ENCODE results near the gene LLGL2.
"Not testable (repeated sequence)": the region's sequence is repeated elsewhere in the genome, so short reads cannot be mapped to it uniquely, and the experiment has no call there.

LLGL2 gene, protein sequence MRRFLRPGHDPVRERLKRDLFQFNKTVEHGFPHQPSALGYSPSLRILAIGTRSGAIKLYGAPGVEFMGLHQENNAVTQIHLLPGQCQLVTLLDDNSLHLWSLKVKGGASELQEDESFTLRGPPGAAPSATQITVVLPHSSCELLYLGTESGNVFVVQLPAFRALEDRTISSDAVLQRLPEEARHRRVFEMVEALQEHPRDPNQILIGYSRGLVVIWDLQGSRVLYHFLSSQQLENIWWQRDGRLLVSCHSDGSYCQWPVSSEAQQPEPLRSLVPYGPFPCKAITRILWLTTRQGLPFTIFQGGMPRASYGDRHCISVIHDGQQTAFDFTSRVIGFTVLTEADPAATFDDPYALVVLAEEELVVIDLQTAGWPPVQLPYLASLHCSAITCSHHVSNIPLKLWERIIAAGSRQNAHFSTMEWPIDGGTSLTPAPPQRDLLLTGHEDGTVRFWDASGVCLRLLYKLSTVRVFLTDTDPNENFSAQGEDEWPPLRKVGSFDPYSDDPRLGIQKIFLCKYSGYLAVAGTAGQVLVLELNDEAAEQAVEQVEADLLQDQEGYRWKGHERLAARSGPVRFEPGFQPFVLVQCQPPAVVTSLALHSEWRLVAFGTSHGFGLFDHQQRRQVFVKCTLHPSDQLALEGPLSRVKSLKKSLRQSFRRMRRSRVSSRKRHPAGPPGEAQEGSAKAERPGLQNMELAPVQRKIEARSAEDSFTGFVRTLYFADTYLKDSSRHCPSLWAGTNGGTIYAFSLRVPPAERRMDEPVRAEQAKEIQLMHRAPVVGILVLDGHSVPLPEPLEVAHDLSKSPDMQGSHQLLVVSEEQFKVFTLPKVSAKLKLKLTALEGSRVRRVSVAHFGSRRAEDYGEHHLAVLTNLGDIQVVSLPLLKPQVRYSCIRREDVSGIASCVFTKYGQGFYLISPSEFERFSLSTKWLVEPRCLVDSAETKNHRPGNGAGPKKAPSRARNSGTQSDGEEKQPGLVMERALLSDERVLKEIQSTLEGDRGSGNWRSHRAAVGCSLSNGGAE

GRCh38 chr17:75524970-75525805 lies at the start of gene LLGL2:
Gene LLGL2 (plus strand): TSS chr17:75525697. CDS start chr17:75543427, 17,730 bp downstream.
- peak; percentile 90 for DNase-seq

DNA sequence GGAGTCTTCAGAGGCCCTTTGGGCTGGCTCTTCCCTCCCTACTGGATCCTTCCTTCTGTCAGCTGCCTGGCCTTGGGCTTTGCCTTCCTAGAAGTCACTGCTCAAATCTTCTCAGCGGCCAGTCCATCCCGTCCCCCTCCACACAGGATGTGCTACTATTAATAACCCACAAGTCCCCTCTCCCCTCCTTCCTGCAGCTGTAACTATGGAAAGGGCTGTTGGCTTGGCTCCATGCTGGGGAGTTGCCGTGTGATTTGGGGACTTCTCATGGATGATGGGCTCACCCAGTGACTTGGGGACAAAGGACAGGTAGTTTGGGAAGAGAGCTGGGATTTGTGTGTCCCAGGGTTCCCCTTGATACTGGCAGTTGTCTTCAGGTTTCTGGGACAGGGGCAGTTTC lies 49.6 kb upstream of the LLGL2 start:
- DNase-seq: no peak

GRCh38 chr17:75476271-75476671 lies 49.2 kb upstream of the LLGL2 start:
- no peak for DNase-seq

DNA sequence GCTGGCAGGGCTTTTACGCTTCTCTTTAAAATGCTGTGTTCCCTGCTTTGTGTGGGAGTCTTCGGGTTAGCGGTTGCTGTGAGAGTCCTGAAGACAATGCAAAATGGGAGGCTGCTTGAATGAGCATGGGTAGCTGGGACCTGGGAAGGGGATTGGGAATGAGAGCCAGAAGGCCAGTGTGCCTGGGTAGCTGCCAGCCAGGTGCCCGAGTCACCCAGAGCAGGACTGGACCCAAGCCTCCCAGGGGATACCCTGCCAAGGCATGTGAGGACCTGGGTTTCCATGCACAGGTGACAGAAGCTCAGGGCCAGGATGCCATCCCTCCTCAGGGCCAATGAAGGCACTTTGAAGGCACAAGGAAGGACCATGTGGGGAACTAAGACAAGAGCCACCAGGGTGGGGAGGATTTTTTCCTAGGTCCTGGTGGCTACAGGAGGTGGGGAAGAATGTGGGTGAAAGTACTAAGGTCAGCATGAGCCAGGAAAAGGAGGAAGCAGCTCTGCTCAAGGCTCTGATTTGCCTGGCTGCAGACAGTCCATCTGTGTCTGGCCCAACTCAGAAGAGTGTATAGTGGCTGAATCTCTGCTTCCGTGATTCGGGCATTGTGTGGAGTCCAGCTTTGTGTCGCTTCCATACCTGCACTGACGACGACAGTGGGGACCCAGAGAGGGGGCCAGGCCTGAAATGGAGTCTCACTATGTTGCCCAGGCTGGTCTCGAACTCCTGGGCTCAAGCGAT lies 48.6 kb upstream of the LLGL2 start:
- DNase-seq: no peak

GRCh38 chr17:75477490-75477862 lies 48.0 kb upstream of the LLGL2 start:
- not testable (repeated sequence) for DNase-seq

- DNase-seq: no peak
These were observed 47.0 kb upstream of the LLGL2 start for GRCh38 chr17:75478508-75478907.

- DNase-seq: no peak
These were observed 45.2 kb upstream of the LLGL2 start for GRCh38 chr17:75480281-75480680.

GRCh38 chr17:75481194-75482068 lies 44.1 kb upstream of the LLGL2 start:
- DNase-seq: no peak

GRCh38 chr17:75482098-75482942 lies 43.2 kb upstream of the LLGL2 start:
- no peak for DNase-seq

DNA sequence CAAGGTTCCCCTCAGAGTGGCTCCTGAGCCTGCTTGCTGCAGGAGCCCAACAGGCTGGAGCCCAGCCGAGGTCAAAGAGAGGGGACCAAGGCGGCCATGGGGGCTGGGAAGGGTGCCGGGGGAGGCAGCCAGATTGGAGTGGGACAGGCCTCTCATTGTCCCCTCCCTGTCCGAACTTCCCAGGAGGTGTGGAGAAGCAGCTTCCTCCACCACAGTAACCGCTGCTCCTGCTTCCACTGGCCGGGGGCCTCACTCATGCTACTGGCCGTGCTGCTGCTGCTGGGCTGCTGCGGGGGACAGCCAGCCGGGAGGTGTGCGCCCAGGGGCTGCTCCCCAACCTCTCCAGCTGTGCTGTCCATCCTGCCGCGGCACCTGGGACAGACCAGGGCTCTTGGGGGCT lies 39.8 kb upstream of the LLGL2 start:
- DNase-seq: no peak

DNA sequence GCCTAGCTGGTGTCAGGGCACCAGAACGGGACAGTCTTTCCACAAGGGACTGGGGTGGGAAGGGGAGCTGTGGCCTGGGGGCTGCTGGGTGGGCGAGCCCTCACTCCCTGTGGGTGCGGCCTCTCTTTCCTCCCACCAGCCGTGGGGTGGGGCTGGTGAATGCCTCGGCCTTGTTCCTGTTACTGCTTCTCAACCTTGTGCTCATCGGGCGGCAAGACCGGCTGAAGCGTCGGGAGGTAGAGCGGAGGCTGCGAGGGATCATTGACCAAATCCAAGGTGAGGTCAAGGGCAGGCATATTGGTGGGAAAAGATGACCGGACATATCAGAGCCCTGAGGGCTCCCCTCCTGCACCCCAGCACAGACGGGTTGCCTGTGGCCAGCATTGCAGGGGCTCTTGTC lies 39.3 kb upstream of the LLGL2 start:
- DNase-seq: no peak

- no peak for DNase-seq
These were observed 38.5 kb upstream of the LLGL2 start for GRCh38 chr17:75486951-75487350.

DNA sequence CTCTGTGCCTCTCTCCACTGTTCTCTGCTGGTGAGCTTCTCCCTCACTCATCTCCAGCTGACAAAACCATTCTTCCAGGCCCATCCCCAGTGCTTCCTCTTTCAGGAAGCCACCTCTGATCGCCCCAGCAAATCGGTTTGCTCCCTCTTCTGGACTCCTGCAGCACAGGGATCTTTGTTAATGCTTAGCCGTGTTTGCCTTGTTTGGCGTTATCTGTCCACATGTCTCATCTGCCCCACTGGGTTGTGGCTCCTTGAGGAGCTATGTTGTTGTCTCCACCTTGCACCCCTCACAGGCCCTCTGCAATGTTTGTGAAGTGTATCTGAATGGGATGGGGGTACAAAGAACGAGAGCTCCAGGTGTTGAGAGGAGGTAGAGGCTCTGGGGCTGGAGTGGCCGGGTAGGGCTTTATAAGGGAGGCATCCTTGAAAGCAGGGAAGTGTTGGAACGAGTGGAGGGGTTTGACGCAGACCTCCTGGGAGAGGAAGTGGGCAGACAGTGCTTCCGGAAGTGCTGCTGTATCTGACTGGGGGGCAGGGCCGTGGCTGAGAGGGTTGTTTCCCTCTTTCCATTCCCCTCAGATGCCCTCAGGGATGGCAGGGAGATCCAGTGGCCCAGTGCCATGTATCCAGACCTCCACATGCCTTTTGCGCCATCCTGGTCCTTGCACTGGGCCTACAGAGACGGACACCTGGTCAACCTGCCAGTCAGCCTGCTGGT lies 38.0 kb upstream of the LLGL2 start:
- DNase-seq: no peak

DNA sequence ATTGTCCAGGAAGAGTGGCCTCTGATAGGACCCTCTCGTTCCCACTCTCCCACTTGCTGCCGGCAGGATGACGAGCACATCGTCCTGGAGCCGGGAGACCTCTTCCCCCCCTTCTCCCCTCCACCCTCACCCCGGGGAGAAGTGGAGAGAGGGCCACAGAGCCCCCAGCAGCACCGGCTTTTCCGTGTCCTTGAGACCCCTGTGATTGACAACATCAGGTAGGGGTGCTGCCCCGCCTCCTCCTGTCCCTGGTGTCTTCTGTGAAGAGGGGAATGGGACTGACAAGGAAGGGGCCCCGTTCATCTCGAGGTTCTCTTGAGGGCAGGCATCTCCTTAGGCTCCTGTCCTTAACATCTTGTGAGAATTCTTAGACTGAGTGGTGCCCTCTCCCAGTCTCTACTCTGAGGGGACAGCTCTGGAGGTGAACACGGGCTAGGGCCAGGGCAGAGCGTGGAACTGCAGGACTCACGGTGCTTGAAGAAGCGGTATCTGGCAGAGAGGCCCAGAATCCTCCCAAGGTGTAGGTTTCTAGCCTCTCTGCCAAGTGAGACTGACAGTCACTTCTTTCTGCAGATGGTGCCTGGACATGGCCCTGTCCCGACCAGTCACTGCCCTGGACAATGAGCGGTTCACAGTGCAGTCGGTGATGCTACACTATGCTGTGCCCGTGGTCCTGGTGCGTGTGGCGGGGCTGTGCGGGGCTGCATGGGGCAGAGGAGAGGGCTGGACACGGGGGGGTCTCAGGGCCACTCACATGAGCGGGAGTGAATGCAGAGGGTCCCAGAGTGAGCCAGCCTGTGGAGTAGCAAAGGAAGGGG lies 36.6 kb upstream of the LLGL2 start:
- DNase-seq: no peak

DNA sequence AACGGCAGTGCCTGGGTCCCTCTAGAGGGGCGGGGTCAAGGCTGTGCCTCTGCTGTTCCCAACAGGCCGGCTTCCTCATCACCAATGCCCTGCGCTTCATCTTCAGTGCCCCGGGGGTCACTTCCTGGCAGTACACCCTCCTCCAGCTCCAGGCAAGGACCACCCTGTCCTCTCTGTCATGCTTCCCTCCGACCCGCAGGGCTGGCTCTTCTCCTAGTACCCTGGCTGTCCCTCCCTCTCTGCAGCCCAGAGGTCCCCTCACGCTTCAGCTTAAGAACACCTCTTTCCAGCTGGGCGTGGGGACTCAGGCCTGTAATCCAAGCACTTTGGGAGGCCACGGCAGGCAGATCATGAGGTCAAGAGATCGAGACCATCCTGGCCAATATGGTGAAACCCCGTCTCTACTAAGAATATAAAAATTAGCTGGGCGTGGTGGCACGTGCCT lies 36.0 kb upstream of the LLGL2 start:
- DNase-seq: no peak

- no peak for DNase-seq
These were observed 35.2 kb upstream of the LLGL2 start for GRCh38 chr17:75490173-75490743.

- no peak for DNase-seq
These were observed 34.4 kb upstream of the LLGL2 start for GRCh38 chr17:75490953-75491649.
